Thyroid gland (tissue), 4 donors: Measurements from ENCODE around the gene PNMA8C.

Source experiments
- CTCF ChIP-seq, 6 experiments: fragments of 200-600 bp in 3 of 6; fragments of 450-650 bp in 3 of 6; sonication (generic) in 3 of 6; IDR thresholded peaks; one replicate each; pipeline ENCODE4 v1.5.1; 2016 to 2019; ENCODE audit warnings: antibody characterized with exemption in 6 of 6, mild to moderate bottlenecking in 2 of 6, inconsistent platforms in 1 of 6, moderate library complexity in 1 of 6
- POLR2A ChIP-seq, 2 donors: fragments of 450-650 bp; IDR thresholded peaks; one replicate each; pipeline ENCODE4 v1.6.1; 2017; ENCODE audit warnings: antibody characterized with exemption in 2 of 2, mild to moderate bottlenecking in 2 of 2, moderate library complexity in 1 of 2

DNA sequence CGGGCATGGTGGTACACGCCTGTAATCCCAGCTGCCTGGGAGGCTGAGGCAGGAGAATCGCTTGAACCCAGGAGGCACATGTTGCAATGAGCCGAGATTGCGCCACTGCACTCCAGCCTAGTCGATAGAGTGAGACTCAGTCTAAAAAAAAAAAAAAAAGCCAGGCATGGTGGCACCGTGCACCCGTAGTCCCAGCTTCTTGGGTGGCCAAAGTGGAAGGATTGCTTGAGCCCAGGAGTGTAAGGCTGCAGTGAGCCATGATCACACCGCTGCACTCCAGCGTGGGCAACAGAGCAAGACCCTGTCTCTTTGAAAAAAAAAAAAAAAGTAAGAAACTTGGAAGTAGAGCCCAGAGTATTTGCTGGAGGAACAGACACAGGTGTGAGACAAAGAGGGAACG is 43.1 kb downstream of the PNMA8C start:
- TF ChIP-seq CTCF (IDR thresholded peaks at IDR 0.05), result no peak
- no peak for TF ChIP-seq POLR2A (IDR thresholded peaks at IDR 0.05)
